ENCODE results near the gene CAPN9. TPM values are rescaled to one million over a fixed set of nuclear protein-coding genes. Genes with fewer than 3 reads are reported as not detected.
"Not testable (repeated sequence)": the region's sequence is repeated elsewhere in the genome, so short reads cannot be mapped to it uniquely, and the experiment has no call there.

Gene CAPN9
- not detected for total RNA-seq
- long read RNA-seq: 0 reads

GRCh38 chr1:230747127-230747730, at the start of gene CAPN9:
CAPN9 (plus strand) TSS chr1:230747388; CDS start chr1:230747497, 109 bp downstream.
- 43% methylated on average over 9 of the region's 14 CpGs for WGBS (ENCODE audit: insufficient coverage, low coverage, low lambda C conversion rate, missing lambda C conversion rate)

DNA sequence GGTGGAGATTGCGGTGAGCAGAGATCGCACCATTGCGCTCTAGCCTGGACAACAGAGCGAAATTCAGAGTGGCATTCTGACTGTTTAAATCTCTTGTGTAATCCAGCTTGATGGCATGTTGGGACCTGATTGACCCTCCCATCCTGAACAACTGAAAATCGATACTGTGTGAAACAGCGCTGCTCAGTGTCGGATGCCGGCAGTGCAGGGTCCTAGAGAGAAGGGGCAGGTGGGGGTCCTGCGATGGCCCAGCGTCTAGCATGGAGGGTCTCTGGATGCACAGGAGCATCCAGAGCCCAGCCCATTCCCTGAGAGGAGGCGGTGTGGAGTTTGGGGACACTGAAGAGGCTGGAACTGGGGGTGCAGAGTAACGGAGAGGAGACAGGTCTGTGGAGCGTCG, 49.1 kb upstream of the CAPN9 start:
- peak; percentile 56 to 90 (median 76) for ATAC-seq
- 38% methylated on average over 6 of the region's 14 CpGs for WGBS (ENCODE audit: insufficient coverage, low coverage, low lambda C conversion rate, missing lambda C conversion rate)
- no peak for TF ChIP-seq POLR2A (IDR thresholded peaks at IDR 0.05)
- TF ChIP-seq, protein P1, sequence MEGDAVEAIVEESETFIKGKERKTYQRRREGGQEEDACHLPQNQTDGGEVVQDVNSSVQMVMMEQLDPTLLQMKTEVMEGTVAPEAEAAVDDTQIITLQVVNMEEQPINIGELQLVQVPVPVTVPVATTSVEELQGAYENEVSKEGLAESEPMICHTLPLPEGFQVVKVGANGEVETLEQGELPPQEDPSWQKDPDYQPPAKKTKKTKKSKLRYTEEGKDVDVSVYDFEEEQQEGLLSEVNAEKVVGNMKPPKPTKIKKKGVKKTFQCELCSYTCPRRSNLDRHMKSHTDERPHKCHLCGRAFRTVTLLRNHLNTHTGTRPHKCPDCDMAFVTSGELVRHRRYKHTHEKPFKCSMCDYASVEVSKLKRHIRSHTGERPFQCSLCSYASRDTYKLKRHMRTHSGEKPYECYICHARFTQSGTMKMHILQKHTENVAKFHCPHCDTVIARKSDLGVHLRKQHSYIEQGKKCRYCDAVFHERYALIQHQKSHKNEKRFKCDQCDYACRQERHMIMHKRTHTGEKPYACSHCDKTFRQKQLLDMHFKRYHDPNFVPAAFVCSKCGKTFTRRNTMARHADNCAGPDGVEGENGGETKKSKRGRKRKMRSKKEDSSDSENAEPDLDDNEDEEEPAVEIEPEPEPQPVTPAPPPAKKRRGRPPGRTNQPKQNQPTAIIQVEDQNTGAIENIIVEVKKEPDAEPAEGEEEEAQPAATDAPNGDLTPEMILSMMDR (IDR thresholded peaks at IDR 0.05): peak; percentile 44 to 75 (median 58)
- peak in 1 of 3 donors; percentile 24 for DNase-seq
- Histone ChIP-seq H3K36me3 (peaks cover 0 to 27% (median 8%) of the 10 kb centered on the region in 4 donors), H3K27ac (peak overlapping the region in 1 of 3 donors; percentile 6), H3K4me1 (no peaks in the 10 kb centered on the region), H3K4me3 (no peak overlapping the region), H3K9me3 (no peaks in the 10 kb centered on the region), H3K27me3 (no peaks in the 10 kb centered on the region)
- intact Hi-C loops (cut with DNase I): no loop called here

More at GRCh38 chr1:230747127-230747730, at the start of gene CAPN9:
- intact Hi-C loops (cut with DNase I): no loop called here
- TF ChIP-seq, protein P1 (IDR thresholded peaks at IDR 0.05): no peak
- TF ChIP-seq POLR2A (IDR thresholded peaks at IDR 0.05): no peak
- no peak for ATAC-seq
- Histone ChIP-seq H3K9me3 (no peaks in the 10 kb centered on the region), H3K4me1 (peaks cover 0 to 3% (median 0%) of the 10 kb centered on the region in 4 donors), H3K4me3 (no peak within 1 kb of the TSS), H3K27ac (no peak within 1 kb of the TSS), H3K27me3 (no peaks in the 10 kb centered on the region), H3K36me3 (no peaks in the 10 kb centered on the region)
- DNase-seq: no peak

- H3K27me3 ChIP-seq; H3K4me1 ChIP-seq; ATAC-seq; H3K4me3 ChIP-seq; DNase-seq; intact Hi-C loops (cut with DNase I); H3K9me3 ChIP-seq: not testable (repeated sequence)
- peak overlapping the region in 1 of 3 donors; percentile 0 for H3K27ac ChIP-seq
- peaks cover 0 to 29% (median 15%) of the 10 kb centered on the region in 4 donors for H3K36me3 ChIP-seq
Measured at GRCh38 chr1:230698964-230699363, 48.2 kb upstream of the CAPN9 start.

- 36% methylated on average over 1 of the region's 1 CpG for WGBS (ENCODE audit: insufficient coverage, low coverage, low lambda C conversion rate, missing lambda C conversion rate)
- Histone ChIP-seq H3K4me1 (no peaks in the 10 kb centered on the region), H3K27me3 (no peaks in the 10 kb centered on the region), H3K27ac (peak overlapping the region in 1 of 3 donors; percentile 0), H3K9me3 (no peaks in the 10 kb centered on the region), H3K36me3 (peaks cover 0 to 32% (median 18%) of the 10 kb centered on the region in 4 donors), H3K4me3 (no peak overlapping the region)
- intact Hi-C loops (cut with DNase I): loop anchor here (10.0 kb wide), 2 partner anchors 55 to 65 kb away; partner anchors contain the start of gene COG2 (in 1 of the 2)
- no peak for TF ChIP-seq POLR2A (IDR thresholded peaks at IDR 0.05)
- TF ChIP-seq, protein P1 (IDR thresholded peaks at IDR 0.05): no peak
- ATAC-seq (peak in 1 of 4 donors; percentile 2), DNase-seq (no peak)
Measured at GRCh38 chr1:230699716-230700115, 47.5 kb upstream of the CAPN9 start.

DNA sequence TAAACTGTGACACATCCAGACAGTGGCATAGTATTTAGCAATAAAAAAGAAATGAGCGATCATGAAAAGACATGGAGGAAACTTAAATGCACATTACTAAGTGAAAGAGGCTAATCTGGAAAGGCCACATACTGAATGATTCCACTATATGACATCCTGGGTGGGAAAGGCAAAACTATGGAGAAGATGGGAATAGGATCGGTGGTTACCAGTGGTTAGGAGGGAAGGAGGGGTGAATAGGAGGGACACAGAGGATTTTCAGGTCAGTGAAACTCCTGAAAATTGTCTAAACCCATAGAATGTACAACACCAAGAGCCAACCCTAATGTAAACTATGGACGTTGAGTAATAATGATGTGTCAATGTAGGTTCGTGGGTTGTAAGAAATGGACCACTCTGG, 47.1 kb upstream of the CAPN9 start:
- Histone ChIP-seq H3K4me1 (no peaks in the 10 kb centered on the region), H3K36me3 (peaks cover 0 to 37% (median 20%) of the 10 kb centered on the region in 4 donors), H3K27me3 (no peaks in the 10 kb centered on the region), H3K9me3 (no peaks in the 10 kb centered on the region), H3K27ac (no peak overlapping the region), H3K4me3 (no peak overlapping the region)
- intact Hi-C loops (cut with DNase I): loop anchor here (10.0 kb wide), 2 partner anchors 55 to 65 kb away; partner anchors contain the start of gene COG2 (in 1 of the 2)
- WGBS (ENCODE audit: insufficient coverage, low coverage, low lambda C conversion rate, missing lambda C conversion rate): 40% methylated on average over 4 of the region's 4 CpGs
- TF ChIP-seq POLR2A (IDR thresholded peaks at IDR 0.05): no peak
- TF ChIP-seq, protein P1 (IDR thresholded peaks at IDR 0.05): no peak
- no peak for DNase-seq
- ATAC-seq: peak in 1 of 4 donors; percentile 4
